AG04450 (cell line): ENCODE results near the gene ADAR. TPM values are rescaled to one million over a fixed set of nuclear protein-coding genes. Genes with fewer than 3 reads are reported as not detected.
"Not testable (repeated sequence)": the region's sequence is repeated elsewhere in the genome, so short reads cannot be mapped to it uniquely, and the experiment has no call there.

Experiments
- CTCF ChIA-PET: fragments of 300-600, 350-600 bp; formaldehyde crosslinking; extraction: SDS; loops from one replicate; lab custom pipeline; 2022; ENCODE audit warnings: antibody characterized with exemption, inconsistent platforms; lab: Charles Lee
- POLR2A ChIA-PET: fragments of 350-600 bp; formaldehyde crosslinking; extraction: SDS; loops from one replicate; lab custom pipeline; 2021; ENCODE audit warnings: antibody characterized with exemption, inconsistent platforms; lab: Yijun Ruan, JAX
- DNase-seq: peaks from one replicate; pipeline ENCODE4 v3.0.0-alpha.2; 2011; ENCODE audit warnings: low read depth, low spot score
- H3K27ac ChIP-seq: one replicate; pipeline ENCODE4 v1.5.1; 2012; ENCODE audit warnings: low read depth, low read length, control low read depth
- H3K27me3 ChIP-seq: one replicate; pipeline ENCODE4 v1.6.0; 2012; ENCODE audit warnings: low read length; ENCODE audit not compliant: control insufficient read depth, insufficient read depth
- H3K4me3 ChIP-seq: 2 replicates; pipeline ENCODE4 v1.5.1; 2011; ENCODE audit warnings: mild to moderate bottlenecking, low read depth, low read length, control low read depth
- H3K9me3 ChIP-seq: 2 replicates; pipeline ENCODE4 v1.5.1; 2012; ENCODE audit warnings: low read length; ENCODE audit not compliant: control insufficient read depth, insufficient read depth
- CTCF ChIP-seq: IDR thresholded peaks from 2 replicates; pipeline ENCODE4 v1.5.1; 2011; ENCODE audit warnings: low read depth, low read length, control low read depth, inconsistent platforms
- polyA minus RNA-seq: library from RNA; depleted of rRNA, polyadenylated mRNA; stranded (reverse); fragments of >200 nt; gene quantifications from 2 replicates; pipeline ENCODE4 v1.2.3, GENCODE V29; 2011; rRNA and poly(A)+ RNA removed
- polyA plus RNA-seq: library from polyadenylated mRNA; depleted of rRNA; stranded (reverse); fragments of >200 nt; gene quantifications from 2 replicates; pipeline ENCODE4 v1.2.3, GENCODE V29; 2011; rRNA removed

Gene ADAR
- 159 and 203 TPM in 2 replicates for polyA plus RNA-seq
- polyA minus RNA-seq: 327 and 358 TPM in 2 replicates

GRCh38 chr1:154607609-154608396 is at the start of gene ADAR:
Gene ADAR, minus strand, starts transcription at chr1:154608186. Its CDS starts 180 bp downstream, at chr1:154608006.
- peak; percentile 96 for DNase-seq
- ChIA-PET POLR2A (interaction anchor here (0.7 to 2.4 kb wide), 5 partner anchors 17 to 1064 kb away, joined by 4 to 9 read pairs (median 7); no protein-coding TSS in a partner anchor), CTCF (interaction anchor here (0.7 to 1.3 kb wide), 3 partner anchors 48 to 277 kb away, joined by 4 to 6 read pairs (median 4); no protein-coding TSS in a partner anchor)
- Histone ChIP-seq H3K4me3 (peak within 1 kb of the TSS; percentile 93), H3K9me3 (no peaks in the 10 kb centered on the region), H3K27me3 (no peaks in the 10 kb centered on the region), H3K27ac (peak within 1 kb of the TSS; percentile 90)
- no peak for TF ChIP-seq CTCF

GRCh38 chr1:154657556-154657955 is 49.6 kb upstream of the ADAR start:
- POLR2A ChIA-PET: interaction anchor here (0.7 kb wide), 1 partner anchor 304 kb away, joined by 4 read pairs; the partner anchor contains the start of gene PYGO2
- Histone ChIP-seq H3K27ac (no peak overlapping the region), H3K9me3 (peaks cover 3% of the 10 kb centered on the region), H3K27me3 (peaks cover 33% of the 10 kb centered on the region), H3K4me3 (no peak overlapping the region)
- DNase-seq: no peak
- no peak for TF ChIP-seq CTCF
- CTCF ChIA-PET: interaction anchor here (1.2 kb wide), 2 partner anchors 12 to 221 kb away, joined by 4 to 5 read pairs; no protein-coding TSS in a partner anchor

GRCh38 chr1:154652893-154653292 is 44.9 kb upstream of the ADAR start:
- no peak for DNase-seq
- peaks cover 3% of the 10 kb centered on the region for H3K9me3 ChIP-seq
- TF ChIP-seq CTCF: no peak
- ChIA-PET CTCF (no interaction called here), POLR2A (interaction anchor here (0.6 kb wide), 1 partner anchor 367 kb away, joined by 5 read pairs; no protein-coding TSS in a partner anchor)
- H3K27ac ChIP-seq: no peak overlapping the region
- H3K4me3 ChIP-seq: no peak overlapping the region
- peaks cover 27% of the 10 kb centered on the region for H3K27me3 ChIP-seq

GRCh38 chr1:154644724-154645123 is 36.7 kb upstream of the ADAR start:
- H3K9me3 ChIP-seq, DNase-seq, POLR2A ChIA-PET, H3K4me3 ChIP-seq, H3K27me3 ChIP-seq, H3K27ac ChIP-seq: not testable (repeated sequence)
- CTCF ChIA-PET: interaction anchor here (1.0 kb wide), 1 partner anchor 165 kb away, joined by 3 read pairs; no protein-coding TSS in a partner anchor

GRCh38 chr1:154641534-154641933 is 33.5 kb upstream of the ADAR start:
- ChIA-PET CTCF (no interaction called here), POLR2A (no interaction called here)
- no peak for TF ChIP-seq CTCF
- no peak for DNase-seq
- Histone ChIP-seq H3K27ac (no peak overlapping the region), H3K27me3 (no peaks in the 10 kb centered on the region), H3K9me3 (no peaks in the 10 kb centered on the region), H3K4me3 (no peak overlapping the region)
